ENCODE results near the gene SMU1. TPM values are rescaled to one million over a fixed set of nuclear protein-coding genes. Genes with fewer than 3 reads are reported as not detected.
A peak's percentile ranks its signal among the peaks of the same experiment; 100 is the strongest.

Gene SMU1
- total and polyA plus RNA-seq, 2 of the 13 experiments (the other 11 are each of a cell fraction or from before 2014, with no cell fraction given), result 12.9 to 36.6 TPM

DNA sequence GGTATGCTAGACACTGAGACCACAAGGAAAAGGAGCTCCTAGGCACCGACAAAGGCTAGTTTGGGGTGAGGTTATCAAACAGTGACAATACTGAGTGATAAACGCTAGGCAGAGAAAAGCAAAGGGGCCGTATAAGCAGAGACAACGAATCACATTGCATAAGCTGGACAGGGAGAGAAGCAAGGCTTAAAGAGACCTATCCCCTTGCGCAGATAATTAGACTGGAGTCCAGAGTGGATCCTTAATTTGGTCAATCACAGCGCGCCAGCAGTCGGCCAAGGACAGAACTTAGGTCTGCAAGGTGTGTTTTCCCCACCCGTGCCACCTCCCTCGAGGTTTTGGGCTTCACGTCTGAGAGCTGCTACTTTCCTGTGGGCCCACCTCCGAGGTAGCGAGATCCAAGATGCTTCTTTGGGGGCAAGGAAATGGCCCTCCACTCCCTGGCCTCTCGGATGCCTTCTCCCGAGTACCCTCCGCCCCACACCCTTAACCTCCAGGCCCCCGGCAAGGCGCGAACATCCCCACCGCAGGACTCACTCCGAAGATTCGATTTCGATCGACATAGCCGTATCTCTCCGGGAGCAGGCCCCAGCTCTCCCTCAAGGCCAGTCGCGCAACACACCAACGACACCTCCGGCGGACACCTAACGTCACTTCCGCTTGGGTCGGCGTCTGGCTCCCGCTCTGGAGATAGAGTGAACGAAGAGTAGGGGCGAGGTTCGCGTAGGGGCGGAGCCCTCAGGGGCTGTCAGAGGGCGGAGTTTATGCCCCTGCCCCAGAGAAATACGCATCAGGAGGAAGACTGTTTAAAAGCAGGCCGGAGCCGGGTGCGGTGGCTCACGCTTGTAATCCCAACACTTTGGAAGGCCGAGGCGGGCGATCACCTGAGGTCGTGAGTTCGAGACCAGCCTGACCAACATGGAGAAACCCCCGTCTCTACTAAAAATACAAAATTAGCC, at the start of gene SMU1 (continued):
- no peak for TF ChIP-seq NR2F6 (IDR thresholded peaks at IDR 0.05)
- TF ChIP-seq NR2F6 (CRISPR knock-in tag; IDR thresholded peaks at IDR 0.05), result peak; percentile 28; the same call in 1 of the 2 replicates
- peak; percentile 46; the same call in 1 of the 2 replicates for TF ChIP-seq ZBTB7B (CRISPR knock-in tag; IDR thresholded peaks at IDR 0.05)
- peak; percentile 52; the same call in 1 of the 2 replicates for TF ChIP-seq ETV5 (CRISPR knock-in tag; IDR thresholded peaks at IDR 0.05; ENCODE audit: borderline replicate concordance)
- TF ChIP-seq ZSCAN20 (CRISPR knock-in tag; IDR thresholded peaks at IDR 0.05; ENCODE audit: borderline replicate concordance), result no peak
- TF ChIP-seq ZNF350 (CRISPR knock-in tag; IDR thresholded peaks at IDR 0.05; ENCODE audit: borderline replicate concordance, low read depth), result peak; percentile 81; the same call in 1 of the 2 replicates
- TF ChIP-seq ZMYM3 (CRISPR knock-in tag; IDR thresholded peaks at IDR 0.05), result peak; percentile 91
- TF ChIP-seq BCL3 (CRISPR knock-in tag; IDR thresholded peaks at IDR 0.05), result 0 out of 2 replicates have a peak, but pooled peaks have one; percentile 56
- no peak for TF ChIP-seq NFE2L2 (IDR thresholded peaks at IDR 0.05; ENCODE audit: low read length)
- TF ChIP-seq XBP1 (CRISPR knock-in tag; IDR thresholded peaks at IDR 0.05), result 0 out of 2 replicates have a peak, but pooled peaks have one; percentile 78
- TF ChIP-seq RNF219 (CRISPR knock-in tag; IDR thresholded peaks at IDR 0.05), result 0 out of 2 replicates have a peak, but pooled peaks have one; percentile 44
- TF ChIP-seq SMYD3 (CRISPR knock-in tag; IDR thresholded peaks at IDR 0.05), result no peak
- peak; percentile 54 for TF ChIP-seq ARNTL (CRISPR knock-in tag; IDR thresholded peaks at IDR 0.05)
- peak; percentile 92 for TF ChIP-seq THAP11 (CRISPR knock-in tag; IDR thresholded peaks at IDR 0.05)
- TF ChIP-seq MED8 (CRISPR knock-in tag; IDR thresholded peaks at IDR 0.05; ENCODE audit: insufficient replicate concordance), result peak; percentile 77
- no peak for TF ChIP-seq BRF2 (CRISPR knock-in tag; IDR thresholded peaks at IDR 0.05)
- TF ChIP-seq PLSCR1 (CRISPR knock-in tag; IDR thresholded peaks at IDR 0.05; ENCODE audit: borderline replicate concordance), result no peak
- TF ChIP-seq, protein P1, sequence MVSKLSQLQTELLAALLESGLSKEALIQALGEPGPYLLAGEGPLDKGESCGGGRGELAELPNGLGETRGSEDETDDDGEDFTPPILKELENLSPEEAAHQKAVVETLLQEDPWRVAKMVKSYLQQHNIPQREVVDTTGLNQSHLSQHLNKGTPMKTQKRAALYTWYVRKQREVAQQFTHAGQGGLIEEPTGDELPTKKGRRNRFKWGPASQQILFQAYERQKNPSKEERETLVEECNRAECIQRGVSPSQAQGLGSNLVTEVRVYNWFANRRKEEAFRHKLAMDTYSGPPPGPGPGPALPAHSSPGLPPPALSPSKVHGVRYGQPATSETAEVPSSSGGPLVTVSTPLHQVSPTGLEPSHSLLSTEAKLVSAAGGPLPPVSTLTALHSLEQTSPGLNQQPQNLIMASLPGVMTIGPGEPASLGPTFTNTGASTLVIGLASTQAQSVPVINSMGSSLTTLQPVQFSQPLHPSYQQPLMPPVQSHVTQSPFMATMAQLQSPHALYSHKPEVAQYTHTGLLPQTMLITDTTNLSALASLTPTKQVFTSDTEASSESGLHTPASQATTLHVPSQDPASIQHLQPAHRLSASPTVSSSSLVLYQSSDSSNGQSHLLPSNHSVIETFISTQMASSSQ (IDR thresholded peaks at IDR 0.05; ENCODE audit: low read depth), result no peak
- TF ChIP-seq, protein P1 (CRISPR knock-in tag; IDR thresholded peaks at IDR 0.05; ENCODE audit: borderline replicate concordance), result peak; percentile 63; the same call in 1 of the 2 replicates
